ENCODE data around the gene TTC32.
"Not testable (repeated sequence)": the region's sequence is repeated elsewhere in the genome, so short reads cannot be mapped to it uniquely, and the experiment has no call there.

TTC32 gene

DNA sequence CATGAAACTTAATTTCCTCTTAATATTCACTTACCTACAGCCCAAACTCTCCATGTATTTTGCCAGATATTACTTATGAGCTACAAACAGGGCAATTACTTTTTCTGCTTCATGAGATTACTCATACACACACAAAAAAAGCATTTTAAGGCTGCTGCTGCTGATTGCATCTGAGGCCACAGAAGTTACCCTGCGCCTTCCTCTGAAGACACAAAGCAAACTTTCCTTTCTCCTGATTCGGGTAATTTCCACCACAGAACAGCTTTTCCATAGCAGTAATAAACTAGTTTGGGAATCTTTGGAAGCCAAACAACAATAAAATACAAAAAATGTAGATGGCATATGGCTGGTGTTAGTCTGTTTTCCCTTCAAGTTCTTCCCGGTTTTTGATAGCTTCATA, 6.2 kb downstream of the TTC32 start:
- no peak overlapping the region for H3K27ac ChIP-seq
- TF ChIP-seq, protein P1, sequence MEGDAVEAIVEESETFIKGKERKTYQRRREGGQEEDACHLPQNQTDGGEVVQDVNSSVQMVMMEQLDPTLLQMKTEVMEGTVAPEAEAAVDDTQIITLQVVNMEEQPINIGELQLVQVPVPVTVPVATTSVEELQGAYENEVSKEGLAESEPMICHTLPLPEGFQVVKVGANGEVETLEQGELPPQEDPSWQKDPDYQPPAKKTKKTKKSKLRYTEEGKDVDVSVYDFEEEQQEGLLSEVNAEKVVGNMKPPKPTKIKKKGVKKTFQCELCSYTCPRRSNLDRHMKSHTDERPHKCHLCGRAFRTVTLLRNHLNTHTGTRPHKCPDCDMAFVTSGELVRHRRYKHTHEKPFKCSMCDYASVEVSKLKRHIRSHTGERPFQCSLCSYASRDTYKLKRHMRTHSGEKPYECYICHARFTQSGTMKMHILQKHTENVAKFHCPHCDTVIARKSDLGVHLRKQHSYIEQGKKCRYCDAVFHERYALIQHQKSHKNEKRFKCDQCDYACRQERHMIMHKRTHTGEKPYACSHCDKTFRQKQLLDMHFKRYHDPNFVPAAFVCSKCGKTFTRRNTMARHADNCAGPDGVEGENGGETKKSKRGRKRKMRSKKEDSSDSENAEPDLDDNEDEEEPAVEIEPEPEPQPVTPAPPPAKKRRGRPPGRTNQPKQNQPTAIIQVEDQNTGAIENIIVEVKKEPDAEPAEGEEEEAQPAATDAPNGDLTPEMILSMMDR (IDR thresholded peaks at IDR 0.05) = no peak
- H3K36me3 ChIP-seq = no peaks in the 10 kb centered on the region
- H3K27me3 ChIP-seq = no peaks in the 10 kb centered on the region
- H3K4me1 ChIP-seq (ENCODE audit: control insufficient read depth in 1 of 2, insufficient read depth in 1 of 2, low read depth in 1 of 2, low read length in 1 of 2) = peaks cover 49 to 56% of the 10 kb centered on the region in 2 experiments
- H3K4me3 ChIP-seq (ENCODE audit: low read depth in 1 of 2, low read length in 1 of 2) = no peak overlapping the region
- no peaks in the 10 kb centered on the region for H3K9me3 ChIP-seq

DNA sequence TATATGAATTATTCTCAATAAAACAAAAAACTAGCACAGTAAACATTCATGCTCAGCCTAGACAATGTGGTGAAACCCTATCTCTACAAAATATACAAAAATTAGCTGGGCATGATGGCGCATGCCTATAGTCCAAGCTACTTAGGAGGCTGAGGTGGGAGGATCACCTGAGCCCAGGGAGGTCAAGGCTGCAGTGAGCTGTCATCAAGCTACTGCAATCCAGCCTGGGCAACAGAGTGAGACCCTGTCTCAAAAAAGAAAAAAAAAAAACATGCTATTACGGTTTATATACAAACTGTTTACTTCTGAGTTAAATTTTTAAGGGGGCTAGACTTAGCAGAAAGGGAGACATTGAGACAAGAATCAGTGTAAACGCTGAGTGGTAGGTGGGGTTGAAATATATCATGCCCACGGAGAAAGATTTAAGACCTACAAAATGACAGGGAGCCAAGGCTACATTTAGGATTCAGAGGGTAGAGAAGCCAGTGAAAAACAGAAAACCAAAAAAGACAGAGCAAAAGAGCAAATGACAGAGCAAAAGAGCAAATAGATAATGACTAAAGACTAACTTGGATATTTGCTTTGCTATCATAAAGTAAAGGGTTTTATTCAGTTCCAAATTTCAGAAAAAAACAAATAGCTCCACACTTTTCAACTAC, 7.5 kb downstream of the TTC32 start:
- H3K4me3 ChIP-seq (ENCODE audit: low read depth in 1 of 2, low read length in 1 of 2) = no peak overlapping the region
- no peak overlapping the region for H3K27ac ChIP-seq
- TF ChIP-seq, protein P1 (IDR thresholded peaks at IDR 0.05) = no peak
- H3K36me3 ChIP-seq = no peaks in the 10 kb centered on the region
- no peaks in the 10 kb centered on the region for H3K27me3 ChIP-seq
- peaks cover 43 to 50% of the 10 kb centered on the region in 2 experiments for H3K4me1 ChIP-seq (ENCODE audit: control insufficient read depth in 1 of 2, insufficient read depth in 1 of 2, low read depth in 1 of 2, low read length in 1 of 2)
- no peaks in the 10 kb centered on the region for H3K9me3 ChIP-seq

- Histone ChIP-seq H3K27ac (no peak overlapping the region), H3K9me3 (no peaks in the 10 kb centered on the region), H3K4me1 (ENCODE audit: control insufficient read depth in 1 of 2, insufficient read depth in 1 of 2, low read depth in 1 of 2, low read length in 1 of 2) (peaks cover 37 to 44% of the 10 kb centered on the region in 2 experiments), H3K27me3 (no peaks in the 10 kb centered on the region), H3K4me3 (ENCODE audit: low read depth in 1 of 2, low read length in 1 of 2) (no peak overlapping the region), H3K36me3 (no peaks in the 10 kb centered on the region)
- TF ChIP-seq, protein P1 (IDR thresholded peaks at IDR 0.05) = no peak
Measured at GRCh38 chr2:19893520-19894133, 8.2 kb downstream of the TTC32 start.

DNA sequence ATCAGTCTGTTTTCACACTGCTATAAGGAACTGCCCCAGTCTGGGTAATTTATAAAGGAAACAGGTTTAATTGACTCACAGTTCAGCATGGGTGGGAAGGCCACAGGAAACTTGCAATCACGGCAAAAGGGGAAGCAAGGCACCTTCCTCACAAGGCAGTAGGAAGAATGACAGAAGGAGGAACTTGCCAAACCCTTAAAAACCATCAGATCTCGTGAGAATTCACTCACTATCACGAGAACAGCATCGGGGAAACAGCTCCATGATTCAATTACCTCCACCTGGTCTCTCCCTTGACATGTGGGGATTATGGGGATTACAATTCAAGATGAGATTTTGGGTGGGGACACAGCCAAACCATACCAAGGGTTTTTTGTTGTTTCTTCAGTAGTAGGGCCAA, 9.8 kb downstream of the TTC32 start:
- H3K27me3 ChIP-seq, H3K36me3 ChIP-seq, H3K9me3 ChIP-seq: not testable (repeated sequence)
- Histone ChIP-seq H3K4me1 (ENCODE audit: control insufficient read depth in 1 of 2, insufficient read depth in 1 of 2, low read depth in 1 of 2, low read length in 1 of 2) (peaks cover 27 to 30% of the 10 kb centered on the region in 2 experiments), H3K27ac (peak overlapping the region; percentile 89), H3K4me3 (ENCODE audit: low read depth in 1 of 2, low read length in 1 of 2) (peak overlapping the region; percentile 44)

GRCh38 chr2:19890104-19890503, 11.7 kb downstream of the TTC32 start:
- no peaks in the 10 kb centered on the region for H3K36me3 ChIP-seq
- no peaks in the 10 kb centered on the region for H3K27me3 ChIP-seq
- H3K4me1 ChIP-seq (ENCODE audit: control insufficient read depth in 1 of 2, insufficient read depth in 1 of 2, low read depth in 1 of 2, low read length in 1 of 2) = peaks cover 27 to 30% of the 10 kb centered on the region in 2 experiments
- TF ChIP-seq, protein P1 (IDR thresholded peaks at IDR 0.05) = no peak
- H3K9me3 ChIP-seq = no peaks in the 10 kb centered on the region
- no peak overlapping the region for H3K4me3 ChIP-seq (ENCODE audit: low read depth in 1 of 2, low read length in 1 of 2)
- H3K27ac ChIP-seq = peak overlapping the region; percentile 89

DNA sequence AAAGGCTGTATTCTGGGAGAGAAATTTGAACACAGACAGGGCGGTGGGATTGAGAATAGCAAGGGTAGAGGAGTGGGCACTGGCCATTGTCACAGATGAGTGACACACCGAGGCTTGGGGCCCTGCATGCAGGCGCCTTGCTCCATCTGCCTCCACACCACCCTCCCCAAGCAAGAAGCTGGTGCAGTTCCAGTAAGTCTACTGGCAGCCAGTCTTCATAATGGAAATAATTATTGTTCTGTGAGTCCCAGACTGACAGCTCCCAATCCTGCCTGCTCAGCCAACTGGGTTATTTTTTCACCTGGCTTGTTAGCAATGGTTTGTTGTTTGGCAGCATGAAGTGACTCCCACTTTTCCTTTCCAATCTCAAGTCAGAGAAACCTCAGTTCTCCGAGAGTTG, 13.0 kb downstream of the TTC32 start:
- Histone ChIP-seq H3K4me1 (ENCODE audit: control insufficient read depth in 1 of 2, insufficient read depth in 1 of 2, low read depth in 1 of 2, low read length in 1 of 2) (peaks cover 27 to 30% of the 10 kb centered on the region in 2 experiments), H3K9me3 (no peaks in the 10 kb centered on the region), H3K27ac (no peak overlapping the region), H3K4me3 (ENCODE audit: low read depth in 1 of 2, low read length in 1 of 2) (no peak overlapping the region), H3K36me3 (no peaks in the 10 kb centered on the region), H3K27me3 (no peaks in the 10 kb centered on the region)
- TF ChIP-seq, protein P1 (IDR thresholded peaks at IDR 0.05) = no peak
